Loucy (cell line): ENCODE results near the gene ARSI.

Source experiments
- H2AFZ ChIP-seq: fragments of 200-600 bp; sonication (generic); 2 replicates; pipeline ENCODE4 v1.6.0; 2016; ENCODE audit warnings: antibody characterized with exemption, mild to moderate bottlenecking, low read length, moderate library complexity
- H3F3A ChIP-seq: fragments of 200-600 bp; 2 replicates; pipeline ENCODE4 v1.6.0; 2016; ENCODE audit warnings: antibody characterized with exemption, low read depth, mild to moderate bottlenecking
- H3K27me3 ChIP-seq: fragments of 200-600 bp; sonication (generic); 2 replicates; pipeline ENCODE4 v1.6.1; 2014; ENCODE audit warnings: low read length, mild to moderate bottlenecking; ENCODE audit not compliant: insufficient read depth, poor library complexity, severe bottlenecking
- H3K36me3 ChIP-seq: fragments of 200-600 bp; sonication (generic); 2 replicates; pipeline ENCODE4 v1.6.1; 2016; ENCODE audit warnings: low read length; ENCODE audit not compliant: insufficient read depth
- H3K4me1 ChIP-seq: fragments of 200-600 bp; sonication (generic); 2 replicates; pipeline ENCODE4 v1.5.1; 2014; ENCODE audit warnings: low read length, mild to moderate bottlenecking; ENCODE audit not compliant: insufficient read depth, poor library complexity, severe bottlenecking
- H3K4me2 ChIP-seq: fragments of 200-600 bp; sonication (generic); 2 replicates; pipeline ENCODE4 v1.6.0; 2014; ENCODE audit warnings: antibody characterized with exemption, low read length, low read depth, mild to moderate bottlenecking; ENCODE audit not compliant: poor library complexity, severe bottlenecking
- H3K4me3 ChIP-seq: fragments of 200-600 bp; sonication (generic); 2 replicates; pipeline ENCODE4 v1.5.1; 2014; ENCODE audit warnings: low read length, mild to moderate bottlenecking, mixed read lengths; ENCODE audit not compliant: poor library complexity, severe bottlenecking
- H3K79me2 ChIP-seq: fragments of 200-600 bp; sonication (generic); 2 replicates; pipeline ENCODE4 v1.6.1; 2014; ENCODE audit warnings: low read length; ENCODE audit not compliant: insufficient read depth
- H3K9ac ChIP-seq: fragments of 200-600 bp; sonication (generic); 2 replicates; pipeline ENCODE4 v1.6.0; 2014; ENCODE audit warnings: mild to moderate bottlenecking, low read depth, low read length, moderate library complexity; ENCODE audit not compliant: poor library complexity, severe bottlenecking
- H3K9me2 ChIP-seq: fragments of 200-600 bp; sonication (generic); replicated peaks from 2 replicates; pipeline ENCODE4 v1.6.1; 2016; ENCODE audit warnings: low read depth, low read length, mixed read lengths
- H3K9me3 ChIP-seq: fragments of 200-600 bp; sonication (generic); 2 replicates; pipeline ENCODE4 v1.6.1; 2014; ENCODE audit warnings: mild to moderate bottlenecking, antibody characterized with exemption, low read length, low read depth; ENCODE audit not compliant: insufficient read depth
- H4K20me1 ChIP-seq: fragments of 200-600 bp; sonication (generic); 2 replicates; pipeline ENCODE4 v1.6.0; 2014; ENCODE audit warnings: antibody characterized with exemption, low read length, mild to moderate bottlenecking; ENCODE audit not compliant: insufficient read depth, poor library complexity, severe bottlenecking
- EZH2phosphoT487 ChIP-seq: fragments of 200-600 bp; IDR thresholded peaks from 2 replicates; pipeline ENCODE4 v1.6.1; 2018; ENCODE audit warnings: antibody characterized with exemption, mild to moderate bottlenecking, moderate library complexity, borderline replicate concordance
- TF ChIP-seq, protein P1 (sequence below): fragments of 200-600 bp; sonication (generic); conservative IDR thresholded peaks from 2 replicates; pipeline ENCODE4 v1.5.1; 2014; ENCODE audit warnings: mild to moderate bottlenecking, antibody characterized with exemption, low read length

Gene ARSI

DNA sequence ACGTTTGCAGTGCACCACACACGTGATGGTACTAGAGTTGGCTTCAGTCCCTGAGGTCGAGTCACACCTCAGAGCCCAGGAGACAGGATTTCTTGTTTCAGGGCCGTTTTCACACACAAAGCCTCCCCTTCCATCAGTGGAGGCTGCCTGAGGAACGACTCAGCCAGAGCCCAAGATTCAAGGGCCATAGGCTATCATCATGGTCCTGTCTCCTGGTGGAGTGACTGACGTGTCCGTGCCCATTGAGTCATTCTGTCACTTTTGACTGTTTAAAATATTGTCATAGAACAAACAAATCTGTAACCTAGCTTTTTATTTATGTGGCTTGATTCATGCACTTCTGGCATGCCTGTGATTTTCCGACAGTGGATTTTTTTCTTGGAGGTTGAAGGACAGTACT lies 41.5 kb downstream of the ARSI start:
- Histone ChIP-seq H3K36me3 (no peaks in the 10 kb centered on the region), H3K9me3 (no peaks in the 10 kb centered on the region), H4K20me1 (no peaks in the 10 kb centered on the region), H3F3A (no peaks in the 10 kb centered on the region), H3K9ac (no peak overlapping the region), H3K4me1 (peaks cover 6% of the 10 kb centered on the region), H3K27me3 (no peaks in the 10 kb centered on the region), H3K79me2 (no peaks in the 10 kb centered on the region), H3K4me2 (no peak overlapping the region), H3K4me3 (no peak overlapping the region), H3K9me2 (no peaks in the 10 kb centered on the region), H2AFZ (no peak overlapping the region)
- no peak for TF ChIP-seq EZH2phosphoT487
- TF ChIP-seq, protein P1, sequence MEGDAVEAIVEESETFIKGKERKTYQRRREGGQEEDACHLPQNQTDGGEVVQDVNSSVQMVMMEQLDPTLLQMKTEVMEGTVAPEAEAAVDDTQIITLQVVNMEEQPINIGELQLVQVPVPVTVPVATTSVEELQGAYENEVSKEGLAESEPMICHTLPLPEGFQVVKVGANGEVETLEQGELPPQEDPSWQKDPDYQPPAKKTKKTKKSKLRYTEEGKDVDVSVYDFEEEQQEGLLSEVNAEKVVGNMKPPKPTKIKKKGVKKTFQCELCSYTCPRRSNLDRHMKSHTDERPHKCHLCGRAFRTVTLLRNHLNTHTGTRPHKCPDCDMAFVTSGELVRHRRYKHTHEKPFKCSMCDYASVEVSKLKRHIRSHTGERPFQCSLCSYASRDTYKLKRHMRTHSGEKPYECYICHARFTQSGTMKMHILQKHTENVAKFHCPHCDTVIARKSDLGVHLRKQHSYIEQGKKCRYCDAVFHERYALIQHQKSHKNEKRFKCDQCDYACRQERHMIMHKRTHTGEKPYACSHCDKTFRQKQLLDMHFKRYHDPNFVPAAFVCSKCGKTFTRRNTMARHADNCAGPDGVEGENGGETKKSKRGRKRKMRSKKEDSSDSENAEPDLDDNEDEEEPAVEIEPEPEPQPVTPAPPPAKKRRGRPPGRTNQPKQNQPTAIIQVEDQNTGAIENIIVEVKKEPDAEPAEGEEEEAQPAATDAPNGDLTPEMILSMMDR: no peak

DNA sequence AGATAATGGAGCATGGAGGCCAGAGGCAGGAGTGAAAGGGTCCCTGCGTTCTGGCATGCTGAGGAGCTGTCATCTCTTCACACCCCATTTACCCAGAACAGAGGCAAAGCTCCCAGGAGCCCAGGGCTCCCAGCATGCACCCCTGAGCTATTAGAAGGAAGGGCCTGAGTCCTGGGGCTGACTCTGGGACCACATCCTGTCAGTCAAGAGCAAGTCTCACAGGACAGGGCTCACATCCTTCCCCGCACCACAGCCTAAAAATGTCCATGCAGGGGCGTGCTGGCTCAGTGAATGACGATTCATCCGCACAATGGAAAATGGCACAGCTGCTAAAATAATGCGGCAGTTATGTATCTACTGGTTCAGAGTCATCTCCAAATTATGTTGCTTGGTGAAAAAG lies 44.6 kb downstream of the ARSI start:
- no peak overlapping the region for H3K4me3 ChIP-seq
- no peak overlapping the region for H2AFZ ChIP-seq
- H3K4me2 ChIP-seq: no peak overlapping the region
- H3K4me1 ChIP-seq: peaks cover 10% of the 10 kb centered on the region
- TF ChIP-seq EZH2phosphoT487: no peak
- TF ChIP-seq, protein P1: no peak
- H3F3A ChIP-seq: no peaks in the 10 kb centered on the region
- H3K9me3 ChIP-seq: no peaks in the 10 kb centered on the region
- no peaks in the 10 kb centered on the region for H4K20me1 ChIP-seq
- H3K27me3 ChIP-seq: no peaks in the 10 kb centered on the region
- H3K9ac ChIP-seq: no peak overlapping the region
- H3K9me2 ChIP-seq: no peaks in the 10 kb centered on the region
- H3K36me3 ChIP-seq: no peaks in the 10 kb centered on the region
- no peaks in the 10 kb centered on the region for H3K79me2 ChIP-seq

DNA sequence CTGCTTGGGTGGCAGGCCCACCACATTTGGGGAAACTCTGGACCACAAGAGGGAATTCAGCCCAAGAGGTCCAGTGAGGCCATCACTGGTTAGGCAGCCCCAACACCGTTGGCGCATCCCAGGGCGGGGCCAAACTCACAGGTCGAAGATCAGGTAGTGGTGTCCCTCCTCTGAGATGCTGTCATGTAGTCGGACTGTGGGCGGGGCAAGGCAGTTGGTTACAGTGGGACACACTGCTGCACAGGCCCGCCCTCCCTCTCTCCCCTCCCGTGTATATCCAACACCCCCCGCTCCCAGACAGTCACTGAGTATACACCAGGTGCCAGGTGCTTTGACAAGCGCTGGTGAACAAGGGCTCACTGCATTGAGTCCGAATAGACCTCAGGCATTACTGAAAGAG lies 45.3 kb downstream of the ARSI start:
- no peak overlapping the region for H2AFZ ChIP-seq
- no peaks in the 10 kb centered on the region for H3K36me3 ChIP-seq
- H3F3A ChIP-seq: no peaks in the 10 kb centered on the region
- no peaks in the 10 kb centered on the region for H3K27me3 ChIP-seq
- peaks cover 11% of the 10 kb centered on the region for H3K4me1 ChIP-seq
- H3K4me2 ChIP-seq: no peak overlapping the region
- H4K20me1 ChIP-seq: no peaks in the 10 kb centered on the region
- no peak overlapping the region for H3K4me3 ChIP-seq
- no peak overlapping the region for H3K9ac ChIP-seq
- TF ChIP-seq EZH2phosphoT487: no peak
- TF ChIP-seq, protein P1: no peak
- H3K9me2 ChIP-seq: no peaks in the 10 kb centered on the region
- no peaks in the 10 kb centered on the region for H3K9me3 ChIP-seq
- no peaks in the 10 kb centered on the region for H3K79me2 ChIP-seq
